ENCODE results near the gene KRT38. TPM values are rescaled to one million over a fixed set of nuclear protein-coding genes. Genes with fewer than 3 reads are reported as not detected.

The KRT38 gene
- total RNA-seq, 4 donors from 2014 or later, result not detected

DNA sequence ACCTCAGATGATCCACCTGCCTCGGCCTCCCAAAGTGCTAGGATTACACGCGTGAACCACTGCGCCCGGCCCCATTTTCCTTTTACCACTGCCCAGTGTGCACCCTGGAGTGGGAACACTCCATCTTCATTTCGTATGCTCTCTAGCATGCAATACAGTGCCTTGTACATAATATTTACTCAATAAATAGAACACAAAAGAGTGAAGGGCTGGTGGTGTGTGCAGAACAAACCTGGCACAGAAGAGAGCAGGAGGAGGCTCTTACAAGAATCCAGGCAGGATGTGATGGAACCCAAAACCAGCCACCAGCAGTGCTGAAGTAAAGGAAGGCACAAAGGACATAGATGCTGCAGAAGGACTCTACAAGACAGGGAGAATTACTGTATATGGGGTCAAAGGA, 23.7 kb downstream of the KRT38 start:
- TF ChIP-seq CTCF (IDR thresholded peaks at IDR 0.05; ENCODE audit: low read depth), result no peak

DNA sequence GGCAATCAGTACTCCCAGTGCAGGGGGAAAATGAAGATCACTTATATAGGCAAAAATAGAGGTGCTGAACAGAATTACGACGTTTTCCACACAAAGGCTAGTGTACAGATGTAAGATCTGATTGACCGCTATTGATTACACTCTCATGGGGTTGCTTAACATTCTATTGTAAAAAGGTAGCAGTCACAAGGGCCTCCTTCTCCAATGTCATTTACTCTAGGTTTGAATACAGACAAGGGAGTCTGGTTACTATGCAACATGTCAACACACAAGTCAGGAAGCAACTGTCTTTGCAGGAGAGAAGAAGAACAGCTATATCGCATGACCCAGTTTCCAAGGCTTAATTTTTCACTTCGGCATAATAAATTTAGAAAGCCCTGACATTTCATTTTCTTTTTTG, 24.3 kb downstream of the KRT38 start:
- TF ChIP-seq CTCF (IDR thresholded peaks at IDR 0.05; ENCODE audit: low read depth), result no peak

DNA sequence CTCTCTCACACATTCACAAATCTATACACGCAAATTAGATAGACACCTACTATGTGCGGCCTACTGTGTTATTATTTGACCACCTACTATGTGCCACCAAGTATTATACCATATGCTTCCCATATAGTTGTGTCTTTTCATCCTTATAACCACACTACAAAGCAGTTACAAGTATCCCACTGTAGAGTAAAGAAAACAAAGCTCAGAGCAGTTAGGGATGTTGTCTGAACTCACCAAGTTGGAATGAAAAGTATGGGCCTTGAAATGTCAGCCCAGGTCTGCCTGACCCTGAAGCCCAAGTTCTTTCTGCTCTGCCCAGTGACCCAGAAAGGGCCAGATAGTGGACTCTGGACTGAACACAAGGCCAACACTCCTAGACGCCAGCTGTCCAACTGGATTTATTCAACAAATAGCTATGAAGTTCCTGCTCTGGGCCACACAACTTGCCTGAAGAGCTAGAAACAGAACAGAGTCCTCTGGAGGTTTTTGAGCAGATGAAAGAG, 24.9 kb downstream of the KRT38 start:
- TF ChIP-seq CTCF (IDR thresholded peaks at IDR 0.05; ENCODE audit: low read depth), result no peak

- no peak for TF ChIP-seq CTCF (IDR thresholded peaks at IDR 0.05; ENCODE audit: low read depth)
Measured at GRCh38 chr17:41415411-41415810, 25.4 kb downstream of the KRT38 start.

GRCh38 chr17:41413982-41414381, 26.8 kb downstream of the KRT38 start:
- TF ChIP-seq CTCF (IDR thresholded peaks at IDR 0.05; ENCODE audit: low read depth), result no peak

DNA sequence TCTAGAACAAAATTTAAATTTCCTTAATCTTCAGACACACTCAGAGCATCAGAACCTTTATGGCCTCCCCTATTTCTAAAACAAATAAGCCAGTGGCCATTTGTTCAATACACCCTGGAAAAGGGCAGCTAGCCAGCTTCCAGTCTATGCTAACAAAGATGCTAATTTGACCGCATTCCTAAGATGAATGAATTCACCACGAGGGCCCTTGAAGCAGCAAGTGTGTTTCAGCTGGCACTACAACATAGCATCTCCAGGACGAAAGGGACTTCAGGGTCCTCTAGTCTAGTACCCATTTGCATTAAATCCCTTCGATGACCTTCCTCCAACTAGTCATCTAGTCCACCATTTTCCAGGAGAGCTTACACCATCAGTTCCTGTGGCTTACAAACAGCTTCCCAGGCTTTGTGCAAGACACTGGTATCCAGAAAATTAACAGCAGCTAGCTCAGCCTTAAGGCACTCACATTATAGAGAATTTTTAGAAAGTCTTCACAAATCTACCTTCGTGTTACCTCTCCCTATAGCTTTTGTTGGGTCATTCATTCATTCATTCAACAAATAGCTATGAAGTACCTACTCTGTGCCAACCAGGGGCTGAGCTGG, 27.3 kb downstream of the KRT38 start:
- TF ChIP-seq CTCF (IDR thresholded peaks at IDR 0.05; ENCODE audit: low read depth), result no peak

DNA sequence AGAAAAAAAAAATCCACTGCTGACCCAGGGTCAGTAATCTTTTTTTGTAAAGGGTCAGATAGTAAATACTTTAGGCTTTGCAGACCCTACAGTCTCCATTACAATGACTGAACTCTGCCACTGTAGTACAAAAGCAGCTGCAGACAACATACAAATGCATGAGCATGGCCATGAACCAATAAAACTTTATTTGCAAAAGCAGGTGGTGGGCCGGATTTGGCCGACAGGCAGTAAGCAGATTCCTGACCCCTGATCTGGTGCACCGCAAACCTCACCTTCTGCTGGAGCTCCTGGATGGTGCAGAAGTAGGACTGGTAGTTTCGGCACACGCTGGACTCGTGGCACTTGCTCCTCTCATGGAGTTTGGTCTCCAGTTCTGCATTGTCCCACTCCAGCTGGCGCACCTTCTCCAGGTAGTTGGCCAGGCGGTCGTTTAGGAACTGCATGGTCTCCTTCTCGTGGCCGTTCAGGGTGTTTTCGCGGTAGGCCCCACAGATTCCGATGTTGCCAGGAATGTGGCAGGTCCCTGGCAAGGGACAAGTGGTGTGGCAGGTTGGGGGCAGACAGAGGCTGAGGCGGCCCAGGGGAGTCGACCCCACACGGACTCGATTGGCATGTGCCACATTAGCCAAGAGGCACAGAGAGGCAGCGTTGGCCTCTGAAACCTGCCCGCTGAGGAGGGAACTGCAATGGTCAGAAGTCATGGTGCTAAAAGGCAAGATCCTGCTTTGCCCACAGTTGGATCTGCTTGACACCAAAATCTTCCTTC, 29.5 kb downstream of the KRT38 start:
- no peak for TF ChIP-seq CTCF (IDR thresholded peaks at IDR 0.05; ENCODE audit: low read depth)

All from subcutaneous adipose tissue (tissue), 4 donors.